Hepatocyte (in vitro differentiated cells): ENCODE results near the gene ZDHHC16.

Experiments used
- EZH2 ChIP-seq: fragments of 200-600 bp; sonication (generic); IDR thresholded peaks from 2 replicates; pipeline ENCODE4 v1.6.1; 2016; ENCODE audit warnings: antibody characterized with exemption, mild to moderate bottlenecking, borderline replicate concordance
- TF ChIP-seq, protein P1 (sequence below): fragments of 200-600 bp; sonication (generic); IDR thresholded peaks from 2 replicates; pipeline ENCODE4 v1.5.1; 2016; ENCODE audit warnings: antibody characterized with exemption, mild to moderate bottlenecking; ENCODE audit not compliant: poor library complexity

DNA sequence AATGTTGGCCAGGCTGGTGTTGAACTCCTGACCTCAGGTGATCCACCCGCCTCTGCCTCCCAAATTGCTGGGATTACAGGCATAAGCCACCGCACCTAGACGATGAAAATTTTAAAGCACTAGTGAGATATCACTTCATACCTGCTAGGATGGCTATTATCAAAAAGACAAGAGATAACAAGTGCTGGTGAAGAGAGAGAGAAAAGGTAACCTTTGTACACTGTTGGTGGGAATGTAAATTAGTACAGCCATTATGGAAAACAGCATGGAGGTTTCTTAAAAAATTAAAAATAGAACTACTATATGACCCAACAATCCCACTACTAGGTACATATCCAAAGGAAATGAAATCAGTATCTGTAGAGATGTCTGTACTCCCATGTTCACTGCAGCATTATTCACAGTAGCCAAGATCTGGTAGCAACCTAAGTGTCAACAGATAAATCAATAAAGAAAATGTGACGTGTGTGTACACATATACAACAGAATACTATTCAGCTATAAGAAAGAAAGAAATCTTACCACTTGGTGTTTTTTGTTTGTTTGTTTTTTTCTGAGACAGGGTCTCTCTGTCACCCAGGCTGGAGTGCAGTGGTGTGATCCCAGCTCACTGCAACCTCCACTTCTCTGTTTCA lies 39.8 kb downstream of the ZDHHC16 start:
- TF ChIP-seq, protein P1, sequence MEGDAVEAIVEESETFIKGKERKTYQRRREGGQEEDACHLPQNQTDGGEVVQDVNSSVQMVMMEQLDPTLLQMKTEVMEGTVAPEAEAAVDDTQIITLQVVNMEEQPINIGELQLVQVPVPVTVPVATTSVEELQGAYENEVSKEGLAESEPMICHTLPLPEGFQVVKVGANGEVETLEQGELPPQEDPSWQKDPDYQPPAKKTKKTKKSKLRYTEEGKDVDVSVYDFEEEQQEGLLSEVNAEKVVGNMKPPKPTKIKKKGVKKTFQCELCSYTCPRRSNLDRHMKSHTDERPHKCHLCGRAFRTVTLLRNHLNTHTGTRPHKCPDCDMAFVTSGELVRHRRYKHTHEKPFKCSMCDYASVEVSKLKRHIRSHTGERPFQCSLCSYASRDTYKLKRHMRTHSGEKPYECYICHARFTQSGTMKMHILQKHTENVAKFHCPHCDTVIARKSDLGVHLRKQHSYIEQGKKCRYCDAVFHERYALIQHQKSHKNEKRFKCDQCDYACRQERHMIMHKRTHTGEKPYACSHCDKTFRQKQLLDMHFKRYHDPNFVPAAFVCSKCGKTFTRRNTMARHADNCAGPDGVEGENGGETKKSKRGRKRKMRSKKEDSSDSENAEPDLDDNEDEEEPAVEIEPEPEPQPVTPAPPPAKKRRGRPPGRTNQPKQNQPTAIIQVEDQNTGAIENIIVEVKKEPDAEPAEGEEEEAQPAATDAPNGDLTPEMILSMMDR, result no peak
- TF ChIP-seq EZH2, result no peak
